ACC112 (cell line): Measurements from ENCODE around the gene SLC66A2.

Source experiments
- H2AFZ ChIP-seq: fragments of 200-600 bp; sonication (generic); one replicate; pipeline ENCODE4 v1.6.0; 2017; ENCODE audit warnings: antibody characterized with exemption, low read length; ENCODE audit not compliant: unreplicated experiment
- H3K27ac ChIP-seq: fragments of 200-600 bp; sonication (generic); 2 replicates; pipeline ENCODE4 v1.5.1; 2014; ENCODE audit warnings: low read depth, mild to moderate bottlenecking, antibody characterized with exemption, low read length, moderate library complexity
- H3K27me3 ChIP-seq: fragments of 200-600 bp; sonication (generic); 2 replicates; pipeline ENCODE4 v1.6.1; 2014; ENCODE audit warnings: mild to moderate bottlenecking, antibody characterized with exemption, low read length, moderate library complexity, mixed read lengths; ENCODE audit not compliant: insufficient read depth
- H3K36me3 ChIP-seq: fragments of 200-600 bp; sonication (generic); 2 replicates; pipeline ENCODE4 v1.6.1; 2016; ENCODE audit warnings: mild to moderate bottlenecking, antibody characterized with exemption, low read length, moderate library complexity, mixed read lengths; ENCODE audit not compliant: insufficient read depth
- H3K4me1 ChIP-seq: fragments of 200-600 bp; sonication (generic); one replicate; pipeline ENCODE4 v1.6.1; 2016; ENCODE audit warnings: low read length, mixed read lengths; ENCODE audit not compliant: insufficient read depth, unreplicated experiment, control insufficient read depth
- H3K4me3 ChIP-seq: fragments of 200-600 bp; sonication (generic); 2 replicates; pipeline ENCODE4 v1.5.1; 2014; ENCODE audit warnings: mild to moderate bottlenecking, low read depth, low read length
- H3K79me2 ChIP-seq: fragments of 200-600 bp; sonication (generic); one replicate; pipeline ENCODE4 v1.6.0; 2016; ENCODE audit warnings: low read length; ENCODE audit not compliant: control insufficient read depth, unreplicated experiment, insufficient read depth

SLC66A2 gene

GRCh38 chr18:79935925-79936324, 15.5 kb downstream of the SLC66A2 start:
- no peak overlapping the region for H3K4me3 ChIP-seq
- H3K79me2 ChIP-seq = peaks cover 41% of the 10 kb centered on the region
- H3K27me3 ChIP-seq = no peaks in the 10 kb centered on the region
- H2AFZ ChIP-seq = no peak overlapping the region
- peaks cover 55% of the 10 kb centered on the region for H3K36me3 ChIP-seq
- H3K27ac ChIP-seq = no peak overlapping the region
- H3K4me1 ChIP-seq = no peaks in the 10 kb centered on the region

GRCh38 chr18:79935499-79935898, 16.0 kb downstream of the SLC66A2 start:
- no peaks in the 10 kb centered on the region for H3K27me3 ChIP-seq
- no peak overlapping the region for H3K4me3 ChIP-seq
- no peak overlapping the region for H3K27ac ChIP-seq
- H3K4me1 ChIP-seq = no peaks in the 10 kb centered on the region
- peaks cover 59% of the 10 kb centered on the region for H3K36me3 ChIP-seq
- no peak overlapping the region for H2AFZ ChIP-seq
- H3K79me2 ChIP-seq = peaks cover 39% of the 10 kb centered on the region

- H3K4me1 ChIP-seq = no peaks in the 10 kb centered on the region
- peaks cover 34% of the 10 kb centered on the region for H3K79me2 ChIP-seq
- H3K36me3 ChIP-seq = peaks cover 63% of the 10 kb centered on the region
Measured at GRCh38 chr18:79935098-79935480, 16.4 kb downstream of the SLC66A2 start.

GRCh38 chr18:79934311-79935097, 16.9 kb downstream of the SLC66A2 start:
- Histone ChIP-seq H3K36me3 (peaks cover 69% of the 10 kb centered on the region), H3K4me3 (no peak overlapping the region), H2AFZ (no peak overlapping the region), H3K27me3 (no peaks in the 10 kb centered on the region), H3K27ac (no peak overlapping the region), H3K79me2 (peaks cover 32% of the 10 kb centered on the region), H3K4me1 (no peaks in the 10 kb centered on the region)

More at GRCh38 chr18:79935098-79935480, 16.4 kb downstream of the SLC66A2 start:
- Histone ChIP-seq H3K27me3 (no peaks in the 10 kb centered on the region), H3K27ac (no peak overlapping the region), H2AFZ (no peak overlapping the region), H3K4me3 (no peak overlapping the region)

- H3K79me2 ChIP-seq = peaks cover 34% of the 10 kb centered on the region
- H3K27me3 ChIP-seq = no peaks in the 10 kb centered on the region
- H3K4me1 ChIP-seq = no peaks in the 10 kb centered on the region
- no peak overlapping the region for H3K4me3 ChIP-seq
- no peak overlapping the region for H3K27ac ChIP-seq
- no peak overlapping the region for H2AFZ ChIP-seq
- peaks cover 71% of the 10 kb centered on the region for H3K36me3 ChIP-seq
Measured at GRCh38 chr18:79933765-79934164, 17.7 kb downstream of the SLC66A2 start.

- Histone ChIP-seq H3K79me2 (peaks cover 36% of the 10 kb centered on the region), H2AFZ (no peak overlapping the region), H3K27me3 (no peaks in the 10 kb centered on the region), H3K27ac (no peak overlapping the region), H3K4me3 (no peak overlapping the region), H3K36me3 (peaks cover 78% of the 10 kb centered on the region), H3K4me1 (no peaks in the 10 kb centered on the region)
Measured at GRCh38 chr18:79932907-79933306, 18.5 kb downstream of the SLC66A2 start.

GRCh38 chr18:79931475-79931874, 20.0 kb downstream of the SLC66A2 start:
- peaks cover 29% of the 10 kb centered on the region for H3K79me2 ChIP-seq
- H3K4me3 ChIP-seq = no peak overlapping the region
- H3K36me3 ChIP-seq = peaks cover 69% of the 10 kb centered on the region

GRCh38 chr18:79930020-79930642, 21.3 kb downstream of the SLC66A2 start:
- H2AFZ ChIP-seq = no peak overlapping the region
- peaks cover 24% of the 10 kb centered on the region for H3K79me2 ChIP-seq
- H3K27me3 ChIP-seq = no peaks in the 10 kb centered on the region
- H3K4me1 ChIP-seq = no peaks in the 10 kb centered on the region
- H3K36me3 ChIP-seq = peaks cover 65% of the 10 kb centered on the region
- H3K27ac ChIP-seq = no peak overlapping the region
- H3K4me3 ChIP-seq = no peak overlapping the region

More at GRCh38 chr18:79931475-79931874, 20.0 kb downstream of the SLC66A2 start:
- Histone ChIP-seq H3K4me1 (no peaks in the 10 kb centered on the region), H3K27ac (no peak overlapping the region), H3K27me3 (no peaks in the 10 kb centered on the region), H2AFZ (no peak overlapping the region)

- Histone ChIP-seq H3K79me2 (peaks cover 24% of the 10 kb centered on the region), H3K36me3 (peaks cover 56% of the 10 kb centered on the region), H3K27ac (no peak overlapping the region), H2AFZ (no peak overlapping the region), H3K4me3 (no peak overlapping the region), H3K4me1 (no peaks in the 10 kb centered on the region), H3K27me3 (no peaks in the 10 kb centered on the region)
Measured at GRCh38 chr18:79928563-79928960, 22.9 kb downstream of the SLC66A2 start.

GRCh38 chr18:79927607-79928562, 23.6 kb downstream of the SLC66A2 start:
- Histone ChIP-seq H3K36me3 (peaks cover 53% of the 10 kb centered on the region), H3K4me1 (no peaks in the 10 kb centered on the region), H3K79me2 (peaks cover 21% of the 10 kb centered on the region), H3K27me3 (no peaks in the 10 kb centered on the region), H3K4me3 (no peak overlapping the region), H2AFZ (no peak overlapping the region), H3K27ac (no peak overlapping the region)
